HepG2 (cell line): ENCODE measurements around the gene NECTIN2. TPM values are rescaled to one million over a fixed set of nuclear protein-coding genes. Genes with fewer than 3 reads are reported as not detected.

Experiments
- ARID2 ChIP-seq: sonication (generic); formaldehyde crosslinking; IDR thresholded peaks from 2 replicates; pipeline ENCODE4 v1.8.1; 2022; ENCODE audit warnings: mild to moderate bottlenecking, missing genetic modification reagents, borderline replicate concordance
- ATM ChIP-seq: fragments of 450-650 bp; IDR thresholded peaks from 2 replicates; pipeline ENCODE4 v1.7.1; 2017; ENCODE audit warnings: mild to moderate bottlenecking, borderline replicate concordance
- CBX2 ChIP-seq, 2 experiments: fragments of 200-600 bp in 1 of 2; sonication (generic); formaldehyde crosslinking in 1 of 2; IDR thresholded peaks; 2 replicates each; pipeline versions ENCODE4 v1.7.0 to v1.8.1; 2018 to 2022; ENCODE audit warnings: low read depth in 2 of 2, low read length in 1 of 2, mild to moderate bottlenecking in 1 of 2, missing genetic modification reagents in 1 of 2
- CEBPZ ChIP-seq: IDR thresholded peaks from 2 replicates; pipeline ENCODE4 v1.6.1; 2012; ENCODE audit warnings: low read length, improper control_type of control experiment
- POGK ChIP-seq: sonication (generic); formaldehyde crosslinking; conservative IDR thresholded peaks from 2 replicates; pipeline ENCODE4 v1.8.0; 2022; ENCODE audit warnings: mild to moderate bottlenecking, moderate library complexity, missing genetic modification reagents
- RARA ChIP-seq: IDR thresholded peaks from 2 replicates; pipeline ENCODE4 v1.6.1; 2016; ENCODE audit warnings: missing genetic modification reagents, missing compliant biosample characterization
- RERE ChIP-seq: IDR thresholded peaks from 2 replicates; pipeline ENCODE4 v1.6.1; 2016; ENCODE audit warnings: low read depth, missing genetic modification reagents, missing compliant biosample characterization
- TARDBP ChIP-seq: sonication (generic); formaldehyde crosslinking; IDR thresholded peaks from 2 replicates; pipeline ENCODE4 v1.8.0; 2022; ENCODE audit warnings: mild to moderate bottlenecking, missing genetic modification reagents
- TEAD3 ChIP-seq: optimal IDR thresholded peaks from 2 replicates; pipeline ENCODE3; 2016; ENCODE audit warnings: borderline replicate concordance
- XBP1 ChIP-seq: sonication (generic); formaldehyde crosslinking; IDR thresholded peaks from 2 replicates; pipeline ENCODE4 v1.5.0; 2020; ENCODE audit warnings: missing genetic modification reagents
- ZBTB8A ChIP-seq: sonication (generic); formaldehyde crosslinking; IDR thresholded peaks from 2 replicates; pipeline ENCODE4 v1.4.0; 2020; ENCODE audit warnings: mild to moderate bottlenecking, low read depth, missing genetic modification reagents, borderline replicate concordance
- ZNF281 ChIP-seq: sonication (generic); formaldehyde crosslinking; IDR thresholded peaks from 2 replicates; pipeline ENCODE4 v1.4.0; 2020; ENCODE audit warnings: missing genetic modification reagents, borderline replicate concordance
- ZNF781 ChIP-seq: sonication (generic); formaldehyde crosslinking; IDR thresholded peaks from 2 replicates; pipeline ENCODE4 v1.5.1; 2020; ENCODE audit warnings: borderline replicate concordance, mild to moderate bottlenecking, missing genetic modification reagents; ENCODE audit errors: not compliant biosample characterization
- polyA plus RNA-seq, 8 experiments: library from polyadenylated mRNA; depleted of rRNA in 3 of 8; stranded (reverse) in 7 of 8; unstranded in 1 of 8; fragments of >200 nt; fragmentation: Illumina TruSeq in 4 of 8; extraction: Trizol in 4 of 8; gene quantifications; 2 replicates each; pipeline versions ENCODE4 v1.2.1 to v1.2.3, GENCODE V29; 2011 to 2016; ENCODE audit warnings: low read depth in 4 of 8, missing spikeins in 1 of 8, mixed read lengths in 1 of 8; ENCODE audit not compliant: insufficient read depth in 1 of 8
- total RNA-seq, 5 experiments: library from RNA; depleted of rRNA; stranded (reverse); fragments of >200 nt; fragmentation: Illumina TruSeq; extraction: Trizol; gene quantifications; 2 replicates each; pipeline ENCODE4 v1.2.3, GENCODE V29; 2016; ENCODE audit warnings: low read depth in 1 of 5

NECTIN2 gene
- total and polyA plus RNA-seq, 2 of the 13 experiments (the other 11 are each of a cell fraction or from before 2014, with no cell fraction given): 75.4 to 114 TPM

GRCh38 chr19:44905437-44906160 is 59.5 kb downstream of the NECTIN2 start, which contains the start of gene APOE (continued):
- TF ChIP-seq ZNF281 (CRISPR knock-in tag): peak; percentile 77; the same call in 1 of the 2 replicates
- 0 out of 2 replicates have a peak, but pooled peaks have one; percentile 6 for TF ChIP-seq RERE (CRISPR knock-in tag)
- TF ChIP-seq TEAD3: no peak
- TF ChIP-seq ARID2 (CRISPR knock-in tag): 0 out of 2 replicates have a peak, but pooled peaks have one; percentile 41
- TF ChIP-seq CBX2 (IDR thresholded peaks at IDR 0.05; ENCODE audit: low read depth, low read length): no peak
- TF ChIP-seq CBX2 (CRISPR knock-in tag; IDR thresholded peaks at IDR 0.05; ENCODE audit: low read depth): no peak
- no peak for TF ChIP-seq XBP1 (CRISPR knock-in tag)
- peak; percentile 52; the same call in 1 of the 2 replicates for TF ChIP-seq RARA (CRISPR knock-in tag)
- TF ChIP-seq POGK: no peak; the same call in 1 of the 2 replicates
- no peak for TF ChIP-seq ZNF781 (CRISPR knock-in tag)
- TF ChIP-seq ATM: no peak
- TF ChIP-seq CEBPZ: no peak
- TF ChIP-seq TARDBP (CRISPR knock-in tag): 0 out of 2 replicates have a peak, but pooled peaks have one; percentile 44
- 0 out of 2 replicates have a peak, but pooled peaks have one; percentile 36 for TF ChIP-seq ZBTB8A (CRISPR knock-in tag)
